Measurements from ENCODE around the gene CNIH4. TPM values are rescaled to one million over a fixed set of nuclear protein-coding genes. Genes with fewer than 3 reads are reported as not detected.
"Not testable (repeated sequence)": the region's sequence is repeated elsewhere in the genome, so short reads cannot be mapped to it uniquely, and the experiment has no call there.

CNIH4 gene
- total RNA-seq, 1 donor from 2014 or later, result 70.3 TPM

DNA sequence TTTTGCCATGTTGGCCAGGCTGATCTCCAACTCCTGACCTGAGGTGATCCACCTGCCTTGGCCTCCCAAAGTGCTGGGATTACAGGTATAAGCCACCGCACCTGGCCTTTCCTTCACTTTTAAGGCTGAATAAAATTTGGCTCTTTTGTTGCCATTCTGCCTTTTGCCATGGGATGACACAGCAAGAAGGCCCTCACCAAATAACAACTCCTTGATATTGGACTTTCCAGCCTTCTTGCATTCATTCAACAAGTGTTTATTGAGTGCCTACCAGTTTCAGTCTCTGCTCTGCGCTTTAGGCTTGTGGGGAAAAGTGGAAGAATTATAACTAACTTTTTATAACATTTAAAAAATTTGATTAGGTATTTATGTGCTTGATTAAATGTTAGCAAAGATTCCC lies 24.9 kb upstream of the CNIH4 start:
- no peak for TF ChIP-seq CTCF (IDR thresholded peaks at IDR 0.05; ENCODE audit: insufficient read depth, low read length, severe bottlenecking)
- DNase-seq (ENCODE audit: low read depth), result no peak
- H3K4me3 ChIP-seq (ENCODE audit: low read depth, low read length), result no peak overlapping the region
- H3K36me3 ChIP-seq (ENCODE audit: control insufficient read depth, insufficient read depth, low read length), result no peaks in the 10 kb centered on the region
- FAIRE-seq, result no peak
- no peaks in the 10 kb centered on the region for H3K27me3 ChIP-seq (ENCODE audit: control insufficient read depth, insufficient read depth, low read length)

DNA sequence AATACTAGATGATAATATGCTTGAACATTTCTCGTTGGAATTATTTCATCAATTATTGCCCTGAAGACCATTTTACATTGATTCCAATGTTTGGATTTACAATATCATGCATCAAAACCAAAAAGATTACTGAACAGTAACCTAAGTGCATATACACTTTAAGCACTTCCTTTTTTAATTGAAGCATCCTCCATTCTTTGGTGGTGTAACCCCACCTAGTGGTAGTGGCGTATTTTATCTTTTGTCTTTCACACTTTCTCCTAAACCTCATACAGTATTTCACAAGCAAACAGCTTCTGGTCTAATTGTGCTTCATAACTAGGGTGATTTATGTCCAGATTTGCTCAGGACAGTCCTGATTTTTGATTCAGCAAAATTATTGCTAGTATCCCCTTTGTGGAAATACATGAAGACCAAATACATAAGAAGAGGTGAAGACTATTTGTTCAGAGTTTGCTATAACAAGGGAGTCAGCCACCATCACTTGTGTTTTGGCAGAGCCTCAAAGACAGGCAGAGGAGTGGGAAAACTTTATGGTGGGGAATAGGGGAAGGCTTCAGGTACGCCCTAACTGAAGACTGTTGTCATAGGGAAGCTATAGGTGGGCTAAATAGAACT lies 23.3 kb upstream of the CNIH4 start:
- DNase-seq (ENCODE audit: low read depth) (peak; percentile 67), FAIRE-seq (no peak)
- no peaks in the 10 kb centered on the region for H3K36me3 ChIP-seq (ENCODE audit: control insufficient read depth, insufficient read depth, low read length)
- H3K27me3 ChIP-seq (ENCODE audit: control insufficient read depth, insufficient read depth, low read length), result no peaks in the 10 kb centered on the region
- no peak overlapping the region for H3K4me3 ChIP-seq (ENCODE audit: low read depth, low read length)
- TF ChIP-seq CTCF (IDR thresholded peaks at IDR 0.05; ENCODE audit: insufficient read depth, low read length, severe bottlenecking), result peak; percentile 49

- Histone ChIP-seq H3K27me3 (ENCODE audit: control insufficient read depth, insufficient read depth, low read length) (no peaks in the 10 kb centered on the region), H3K4me3 (ENCODE audit: low read depth, low read length) (no peak overlapping the region), H3K36me3 (ENCODE audit: control insufficient read depth, insufficient read depth, low read length) (no peaks in the 10 kb centered on the region)
- FAIRE-seq (no peak), DNase-seq (ENCODE audit: low read depth) (peak; percentile 12)
- TF ChIP-seq CTCF (IDR thresholded peaks at IDR 0.05; ENCODE audit: insufficient read depth, low read length, severe bottlenecking), result no peak
These were observed 22.5 kb upstream of the CNIH4 start for GRCh38 chr1:224333939-224334786.

DNA sequence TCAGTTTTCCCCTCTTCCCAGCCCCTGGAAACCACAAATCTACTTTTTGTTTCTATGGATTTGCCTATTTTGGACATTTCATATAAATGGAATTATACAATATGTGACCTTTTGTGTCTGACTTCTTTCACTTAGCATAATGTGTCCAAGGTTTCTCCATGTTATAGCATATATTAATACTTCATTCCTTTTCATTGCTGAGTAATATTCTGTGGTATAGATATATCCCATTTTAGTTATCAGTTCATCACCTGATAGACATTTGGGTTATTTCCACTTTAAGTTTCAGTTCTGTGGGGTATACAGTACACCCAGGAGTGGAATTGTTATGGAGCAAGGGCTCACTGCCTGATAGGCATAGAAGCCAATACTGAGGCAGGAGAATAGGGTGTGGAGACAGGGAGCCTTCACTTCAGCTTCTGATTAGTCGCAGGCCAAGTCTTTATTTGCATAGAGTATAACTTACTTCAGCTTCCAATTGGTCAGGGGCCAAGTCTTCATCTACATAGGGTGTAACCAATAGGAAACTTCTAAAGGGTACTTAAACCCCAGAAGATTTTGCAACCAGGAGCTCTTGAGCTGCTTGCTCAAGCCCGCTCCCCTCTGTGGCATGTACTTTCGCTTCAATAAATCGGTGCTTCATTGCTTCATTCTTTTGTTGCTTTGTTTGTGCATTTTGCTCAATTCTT lies 18.4 kb upstream of the CNIH4 start:
- Histone ChIP-seq H3K36me3 (ENCODE audit: control insufficient read depth, insufficient read depth, low read length) (no peaks in the 10 kb centered on the region), H3K4me3 (ENCODE audit: low read depth, low read length) (no peak overlapping the region), H3K27me3 (ENCODE audit: control insufficient read depth, insufficient read depth, low read length) (no peaks in the 10 kb centered on the region)
- DNase-seq (ENCODE audit: low read depth) (peak; percentile 36), FAIRE-seq (no peak)
- no peak for TF ChIP-seq CTCF (IDR thresholded peaks at IDR 0.05; ENCODE audit: insufficient read depth, low read length, severe bottlenecking)

DNA sequence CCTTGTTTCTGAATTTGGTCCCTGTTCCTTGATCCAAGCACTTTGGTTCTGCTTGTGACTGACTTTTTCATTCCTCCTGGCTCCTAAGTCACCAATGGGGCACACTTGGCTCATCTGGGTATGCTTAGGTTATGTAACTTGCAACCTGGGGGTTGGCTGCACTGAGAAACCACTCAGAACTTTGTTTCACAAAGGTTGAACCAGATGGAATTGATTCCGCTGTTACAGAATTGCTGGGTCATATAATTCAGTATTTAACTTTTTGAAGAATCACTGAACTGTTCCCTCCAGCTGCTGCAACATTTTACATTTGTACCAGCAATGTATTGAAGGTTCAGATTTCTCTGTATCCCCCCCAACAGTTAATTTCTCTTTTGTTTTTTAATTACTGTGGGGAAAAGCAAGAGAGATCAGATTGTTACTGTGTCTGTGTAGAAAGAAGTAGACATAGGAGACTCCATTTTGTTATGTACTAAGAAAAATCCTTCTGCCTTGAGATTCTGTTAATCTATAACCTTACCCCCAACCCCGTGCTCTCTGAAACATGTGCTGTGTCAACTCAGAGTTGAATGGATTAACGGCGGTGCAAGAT lies 17.1 kb upstream of the CNIH4 start:
- no peak for TF ChIP-seq CTCF (IDR thresholded peaks at IDR 0.05; ENCODE audit: insufficient read depth, low read length, severe bottlenecking)
- no peak for FAIRE-seq
- DNase-seq (ENCODE audit: low read depth), result no peak
- Histone ChIP-seq H3K36me3 (ENCODE audit: control insufficient read depth, insufficient read depth, low read length) (no peaks in the 10 kb centered on the region), H3K27me3 (ENCODE audit: control insufficient read depth, insufficient read depth, low read length) (no peaks in the 10 kb centered on the region), H3K4me3 (ENCODE audit: low read depth, low read length) (no peak overlapping the region)

DNA sequence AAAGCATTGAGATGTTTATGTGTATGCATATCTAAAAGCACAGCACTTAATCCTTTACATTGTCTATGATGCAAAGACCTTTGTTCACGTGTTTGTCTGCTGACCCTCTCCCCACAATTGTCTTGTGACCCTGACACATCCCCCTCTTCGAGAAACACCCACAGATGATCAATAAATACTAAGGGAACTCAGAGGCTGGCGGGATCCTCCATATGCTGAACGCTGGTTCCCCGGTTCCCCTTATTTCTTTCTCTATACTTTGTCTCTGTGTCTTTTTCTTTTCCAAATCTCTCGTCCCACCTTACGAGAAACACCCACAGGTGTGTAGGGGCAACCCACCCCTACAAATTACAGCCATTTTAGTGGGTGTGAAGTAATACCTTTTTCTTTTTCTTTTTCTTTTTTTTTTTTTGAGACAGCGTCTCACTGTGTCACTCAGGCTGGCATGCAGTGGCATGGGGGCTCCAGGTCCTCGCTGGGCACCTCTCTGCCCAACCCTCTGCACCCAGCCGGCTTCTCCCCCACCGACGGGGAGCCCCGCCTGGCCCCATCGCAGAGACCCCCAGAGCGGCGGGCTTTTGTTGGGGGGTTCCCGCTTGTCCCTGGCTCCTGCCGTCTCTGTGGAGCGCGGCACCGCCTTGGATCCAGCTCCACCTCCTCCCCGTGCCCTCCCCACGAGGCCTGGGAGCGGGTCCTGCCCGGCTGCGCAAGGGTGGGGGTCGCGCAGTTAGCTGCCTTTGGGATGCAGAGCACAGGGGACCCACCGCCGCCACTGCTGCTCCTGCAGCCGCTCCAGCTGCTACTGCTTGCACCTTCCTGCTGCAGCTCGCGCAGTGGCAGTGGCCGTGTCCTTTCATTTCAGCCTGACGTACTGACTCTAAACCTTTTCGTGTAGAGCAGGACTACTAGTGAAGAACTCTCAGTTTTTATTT lies 16.0 kb upstream of the CNIH4 start:
- H3K4me3 ChIP-seq (ENCODE audit: low read depth, low read length), result peak overlapping the region; percentile 38
- peak; percentile 4 for DNase-seq (ENCODE audit: low read depth)
- not testable (repeated sequence) for FAIRE-seq; H3K36me3 ChIP-seq (ENCODE audit: control insufficient read depth, insufficient read depth, low read length); H3K27me3 ChIP-seq (ENCODE audit: control insufficient read depth, insufficient read depth, low read length)
